Right atrium auricular region (tissue), 2 donors: ENCODE measurements around the gene PCDHA13. TPM values are rescaled to one million over a fixed set of nuclear protein-coding genes. Genes with fewer than 3 reads are reported as not detected.
A peak's percentile ranks its signal among the peaks of the same experiment; 100 is the strongest.

Source experiments
- DNase-seq: peaks from one replicate; pipeline ENCODE4 v3.0.0-alpha.2; 2019; ENCODE audit warnings: low spot score
- H3K27ac ChIP-seq, 2 donors: fragments of 200-600 bp; sonication (generic); 1 replicate in 1 of 2; 2 replicates in 1 of 2; pipeline ENCODE4 v1.5.1; 2016 to 2019
- H3K27me3 ChIP-seq, 2 donors: fragments of 200-600 bp; sonication (generic); one replicate each; pipeline versions ENCODE4 v1.5.1 to v1.6.0; 2017 to 2019
- H3K36me3 ChIP-seq: fragments of 200-600 bp; sonication (generic); one replicate; pipeline ENCODE4 v1.5.1; 2016
- H3K4me1 ChIP-seq, 2 donors: fragments of 200-600 bp; sonication (generic); one replicate each; pipeline versions ENCODE4 v1.5.1 to v1.6.0; 2017 to 2019
- H3K4me3 ChIP-seq, 2 donors: fragments of 200-600 bp; sonication (generic); 1 replicate in 1 of 2; 2 replicates in 1 of 2; pipeline ENCODE4 v1.5.1; 2017 to 2019; ENCODE audit warnings: mild to moderate bottlenecking in 1 of 2, moderate library complexity in 1 of 2
- H3K9me3 ChIP-seq, 2 donors: fragments of 200-600 bp; sonication (generic); one replicate each; pipeline ENCODE4 v1.5.1; 2019
- CTCF ChIP-seq, 2 donors: fragments of 200-600 bp; sonication (generic); IDR thresholded peaks; one replicate each; pipeline ENCODE4 v1.5.1; 2019; ENCODE audit warnings: antibody characterized with exemption in 2 of 2
- total RNA-seq, 2 donors: library from RNA; depleted of rRNA; stranded (reverse); fragments of >200 nt; gene quantifications; one replicate each; pipeline ENCODE4 v1.1.0, GENCODE V29; 2016

Gene PCDHA13
- total RNA-seq, 2 donors from 2014 or later = 0.15 to 0.39 TPM

DNA sequence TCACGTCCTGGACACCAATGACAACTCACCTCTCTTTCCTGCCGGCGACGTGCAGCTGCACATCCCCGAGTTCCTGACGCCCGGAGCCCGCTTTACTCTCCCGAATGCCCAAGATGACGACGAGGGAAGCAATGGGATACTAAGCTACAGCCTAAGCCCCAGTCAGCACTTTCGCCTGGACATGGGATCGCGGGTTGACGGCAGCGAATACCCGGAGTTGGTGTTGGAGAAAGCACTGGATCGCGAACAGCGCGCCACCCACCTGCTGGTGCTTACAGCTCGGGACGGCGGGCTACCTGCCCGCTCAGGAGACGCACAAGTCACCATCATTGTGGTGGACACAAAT, 45.3 kb downstream of the PCDHA13 start:
- H3K4me3 ChIP-seq = peak overlapping the region; percentile 34 to 53
- DNase-seq = no peak
- no peak overlapping the region for H3K27ac ChIP-seq
- TF ChIP-seq CTCF (IDR thresholded peaks at IDR 0.05) = no peak
- H3K9me3 ChIP-seq = no peaks in the 10 kb centered on the region
- H3K4me1 ChIP-seq = peaks cover 0 to 19% of the 10 kb centered on the region in 2 donors
- H3K27me3 ChIP-seq = no peaks in the 10 kb centered on the region
- H3K36me3 ChIP-seq = no peaks in the 10 kb centered on the region

Other genes starting within 250 kb of the PCDHA13 start
- 10 to 100 TPM; 25.0 to 74.1 TPM for gene CD14, start 248.9 kb upstream of the PCDHA13 start, total RNA-seq
- 10 to 100 TPM; 10.6 to 26.0 TPM for gene TMCO6, start 242.7 kb upstream of the PCDHA13 start, total RNA-seq
- gene NDUFA2, start 234.5 kb upstream of the PCDHA13 start, total RNA-seq = 10 to 100 TPM; 79.1 to 81.5 TPM
- gene IK, start 234.3 kb upstream of the PCDHA13 start, total RNA-seq = 100 to 1,000 TPM in 1 of 2 donors, 10 to 100 TPM in 1; 75.1 to 106 TPM
- gene WDR55, start 217.2 kb upstream of the PCDHA13 start, total RNA-seq = 10 to 100 TPM in 1 of 2 donors, 1 to 10 TPM in 1; 8.3 to 12.4 TPM
- under 1 TPM in 1 of 2 donors, not detected in 1; 0.51 TPM for gene DND1, start 208.5 kb upstream of the PCDHA13 start, total RNA-seq
- 10 to 100 TPM; 33.9 to 45.6 TPM for gene HARS1, start 190.8 kb upstream of the PCDHA13 start, total RNA-seq
- gene HARS2, start 190.7 kb upstream of the PCDHA13 start, total RNA-seq = 10 to 100 TPM; 14.5 to 16.2 TPM
- gene ZMAT2, start 181.7 kb upstream of the PCDHA13 start, total RNA-seq = 10 to 100 TPM; 21.2 to 33.7 TPM
- not detected for gene PCDHA1, start 96.0 kb upstream of the PCDHA13 start, total RNA-seq
- gene PCDHA2, start 87.3 kb upstream of the PCDHA13 start, total RNA-seq = under 1 TPM; 0.07 to 0.20 TPM
- under 1 TPM; 0.43 to 0.48 TPM for gene PCDHA3, start 81.1 kb upstream of the PCDHA13 start, total RNA-seq
- under 1 TPM; 0.43 to 0.63 TPM for gene PCDHA4, start 75.1 kb upstream of the PCDHA13 start, total RNA-seq
- under 1 TPM in 1 of 2 donors, not detected in 1; 0.16 TPM for gene PCDHA5, start 60.5 kb upstream of the PCDHA13 start, total RNA-seq
- gene PCDHA6, start 54.2 kb upstream of the PCDHA13 start, total RNA-seq = under 1 TPM; 0.20 to 0.82 TPM
- under 1 TPM in 1 of 2 donors, not detected in 1; 0.07 TPM for gene PCDHA7, start 47.9 kb upstream of the PCDHA13 start, total RNA-seq
- not detected for gene PCDHA8, start 40.9 kb upstream of the PCDHA13 start, total RNA-seq
- gene PCDHA9, start 33.7 kb upstream of the PCDHA13 start, total RNA-seq = under 1 TPM in 1 of 2 donors, not detected in 1; 0.04 TPM
- under 1 TPM; 0.52 to 0.55 TPM for gene PCDHA10, start 26.2 kb upstream of the PCDHA13 start, total RNA-seq
- under 1 TPM; 0.12 to 0.96 TPM for gene PCDHA11, start 13.2 kb upstream of the PCDHA13 start, total RNA-seq
- gene PCDHA12, start 6.8 kb upstream of the PCDHA13 start, total RNA-seq = under 1 TPM; 0.59 to 0.67 TPM
- under 1 TPM; 0.26 to 0.51 TPM for gene PCDHAC1, start 44.2 kb downstream of the PCDHA13 start, total RNA-seq
- 1 to 10 TPM; 3.7 to 4.1 TPM for gene PCDHAC2, start 84.4 kb downstream of the PCDHA13 start, total RNA-seq
- not detected for gene PCDHB1, start 169.2 kb downstream of the PCDHA13 start, total RNA-seq
- gene PCDHB2, start 212.5 kb downstream of the PCDHA13 start, total RNA-seq = 1 to 10 TPM; 1.8 to 2.2 TPM
- under 1 TPM; 0.63 to 0.83 TPM for gene PCDHB3, start 218.3 kb downstream of the PCDHA13 start, total RNA-seq
- gene PCDHB4, start 239.7 kb downstream of the PCDHA13 start, total RNA-seq = 1 to 10 TPM; 1.6 to 2.6 TPM